ENCODE measurements around the gene ATP10B. TPM values are rescaled to one million over a fixed set of nuclear protein-coding genes. Genes with fewer than 3 reads are reported as not detected.

The ATP10B gene
- total RNA-seq, 6 experiments from 2014 or later: not detected

GRCh38 chr5:160539431-160539830, 312.6 kb downstream of the ATP10B start:
- Mint-ChIP-seq H3K36me3 (ENCODE audit: low read depth) (no peaks in the 10 kb centered on the region), H3K9me3 (no peaks in the 10 kb centered on the region), H3K4me3 (no peak overlapping the region), H3K4me1 (ENCODE audit: low read depth) (no peaks in the 10 kb centered on the region), H3K27me3 (ENCODE audit: insufficient read depth) (peaks cover 1% of the 10 kb centered on the region; the same call in 1 of the 2 replicates), H3K27ac (no peak overlapping the region)
- no peak for TF ChIP-seq CTCF (IDR thresholded peaks at IDR 0.05)
- DNase-seq: no peak

GRCh38 chr5:160537940-160538339, 314.1 kb downstream of the ATP10B start:
- no peaks in the 10 kb centered on the region for H3K9me3 Mint-ChIP-seq
- no peak overlapping the region for H3K4me3 Mint-ChIP-seq
- no peak for TF ChIP-seq CTCF (IDR thresholded peaks at IDR 0.05)
- DNase-seq: no peak
- no peaks in the 10 kb centered on the region for H3K36me3 Mint-ChIP-seq (ENCODE audit: low read depth)
- peaks cover 1% of the 10 kb centered on the region; the same call in 1 of the 2 replicates for H3K27me3 Mint-ChIP-seq (ENCODE audit: insufficient read depth)
- no peak overlapping the region for H3K27ac Mint-ChIP-seq
- H3K4me1 Mint-ChIP-seq (ENCODE audit: low read depth): no peaks in the 10 kb centered on the region

- H3K4me1 Mint-ChIP-seq (ENCODE audit: low read depth): no peaks in the 10 kb centered on the region
- TF ChIP-seq CTCF (IDR thresholded peaks at IDR 0.05): no peak
- H3K9me3 Mint-ChIP-seq: no peaks in the 10 kb centered on the region
- H3K36me3 Mint-ChIP-seq (ENCODE audit: low read depth): no peaks in the 10 kb centered on the region
- H3K27me3 Mint-ChIP-seq (ENCODE audit: insufficient read depth): peaks cover 3% of the 10 kb centered on the region; the same call in 1 of the 2 replicates
- H3K27ac Mint-ChIP-seq: no peak overlapping the region
- H3K4me3 Mint-ChIP-seq: no peak overlapping the region
- no peak for DNase-seq
These were observed 314.9 kb downstream of the ATP10B start for GRCh38 chr5:160537116-160537515.

GRCh38 chr5:160534914-160535313, 317.1 kb downstream of the ATP10B start:
- peaks cover 3% of the 10 kb centered on the region; the same call in 1 of the 2 replicates for H3K27me3 Mint-ChIP-seq (ENCODE audit: insufficient read depth)
- H3K4me3 Mint-ChIP-seq: no peak overlapping the region
- no peaks in the 10 kb centered on the region for H3K4me1 Mint-ChIP-seq (ENCODE audit: low read depth)
- no peak overlapping the region for H3K27ac Mint-ChIP-seq
- DNase-seq: no peak
- no peaks in the 10 kb centered on the region for H3K36me3 Mint-ChIP-seq (ENCODE audit: low read depth)
- no peak for TF ChIP-seq CTCF (IDR thresholded peaks at IDR 0.05)
- no peaks in the 10 kb centered on the region for H3K9me3 Mint-ChIP-seq

GRCh38 chr5:160534125-160534524, 317.9 kb downstream of the ATP10B start:
- H3K27ac Mint-ChIP-seq: no peak overlapping the region
- H3K4me1 Mint-ChIP-seq (ENCODE audit: low read depth): no peaks in the 10 kb centered on the region
- H3K4me3 Mint-ChIP-seq: no peak overlapping the region
- no peak for DNase-seq
- H3K9me3 Mint-ChIP-seq: no peaks in the 10 kb centered on the region
- no peaks in the 10 kb centered on the region for H3K36me3 Mint-ChIP-seq (ENCODE audit: low read depth)
- peaks cover 3% of the 10 kb centered on the region; the same call in 1 of the 2 replicates for H3K27me3 Mint-ChIP-seq (ENCODE audit: insufficient read depth)
- no peak for TF ChIP-seq CTCF (IDR thresholded peaks at IDR 0.05)

Measured in HFFc6 (cell line).